ENCODE measurements around the gene SLC34A1. TPM values are rescaled to one million over a fixed set of nuclear protein-coding genes. Genes with fewer than 3 reads are reported as not detected.

Gene SLC34A1
- total and polyA plus RNA-seq, 2 of the 13 experiments (the other 11 are each of a cell fraction or from before 2014, with no cell fraction given) = 0.03 to 0.20 TPM

- no peak for TF ChIP-seq CBX2 (IDR thresholded peaks at IDR 0.05; ENCODE audit: low read depth, low read length)
- TF ChIP-seq CBX2 (CRISPR knock-in tag; IDR thresholded peaks at IDR 0.05; ENCODE audit: low read depth) = no peak
- no peak for TF ChIP-seq GTF2F1 (IDR thresholded peaks at IDR 0.05; ENCODE audit: low read length)
- no peak for TF ChIP-seq HNRNPLL (IDR thresholded peaks at IDR 0.05; ENCODE audit: low read depth, low read length, poor library complexity, severe bottlenecking)
- peak; percentile 77; the same call in 1 of the 2 replicates for TF ChIP-seq PCBP1 (IDR thresholded peaks at IDR 0.05; ENCODE audit: borderline replicate concordance, low read depth, low read length)
- TF ChIP-seq ZBTB3 (CRISPR knock-in tag; IDR thresholded peaks at IDR 0.05; ENCODE audit: borderline replicate concordance, low read depth) = no peak
- TF ChIP-seq HNRNPK (IDR thresholded peaks at IDR 0.05; ENCODE audit: low read depth, low read length, poor library complexity, severe bottlenecking) = peak; percentile 83
- no peak for TF ChIP-seq CENPT (CRISPR knock-in tag; IDR thresholded peaks at IDR 0.05; ENCODE audit: low read depth)
- peak; percentile 73; the same call in 1 of the 2 replicates for TF ChIP-seq ZFP82 (CRISPR knock-in tag; IDR thresholded peaks at IDR 0.05; ENCODE audit: borderline replicate concordance)
- TF ChIP-seq HOXD1 (CRISPR knock-in tag; IDR thresholded peaks at IDR 0.05) = peak; percentile 11; the same call in 1 of the 2 replicates
- no peak for TF ChIP-seq ARNTL (CRISPR knock-in tag; IDR thresholded peaks at IDR 0.05)
- 0 out of 2 replicates have a peak, but pooled peaks have one; percentile 10 for TF ChIP-seq HOXA9 (CRISPR knock-in tag; IDR thresholded peaks at IDR 0.05; ENCODE audit: borderline replicate concordance)
- TF ChIP-seq ZGPAT (CRISPR knock-in tag; IDR thresholded peaks at IDR 0.05) = no peak
- TF ChIP-seq ZNF672 (CRISPR knock-in tag; IDR thresholded peaks at IDR 0.05) = no peak
- TF ChIP-seq UBTF (CRISPR knock-in tag; IDR thresholded peaks at IDR 0.05) = no peak
- TF ChIP-seq ZNF296 (CRISPR knock-in tag; conservative IDR thresholded peaks at IDR 0.05) = no peak
- TF ChIP-seq IKZF4 (CRISPR knock-in tag; IDR thresholded peaks at IDR 0.05; ENCODE audit: borderline replicate concordance, low read depth, not compliant biosample characterization) = no peak
- TF ChIP-seq PRDM10 (CRISPR knock-in tag; IDR thresholded peaks at IDR 0.05; ENCODE audit: low read depth) = no peak
- no peak for TF ChIP-seq MTF2 (CRISPR knock-in tag; IDR thresholded peaks at IDR 0.05; ENCODE audit: borderline replicate concordance)
- no peak for TF ChIP-seq ETV6 (CRISPR knock-in tag; conservative IDR thresholded peaks at IDR 0.05)
- TF ChIP-seq ZNF570 (CRISPR knock-in tag; IDR thresholded peaks at IDR 0.05; ENCODE audit: borderline replicate concordance) = no peak
- no peak for TF ChIP-seq MATR3 (CRISPR knock-in tag; IDR thresholded peaks at IDR 0.05)
Measured at GRCh38 chr5:177447066-177447610, 62.9 kb downstream of the SLC34A1 start (continued).
